GM19025 (cell line): ENCODE data around the gene KCNH2.
A peak's percentile ranks its signal among the peaks of the same experiment; 100 is the strongest.
"Not testable (repeated sequence)": the region's sequence is repeated elsewhere in the genome, so short reads cannot be mapped to it uniquely, and the experiment has no call there.

Experiments used
- ATAC-seq: cut with Tn5 transposase; IDR thresholded peaks from one replicate; pipeline ENCODE4 v1.9.1; 2021; ENCODE audit warnings: mild to moderate bottlenecking, low read depth, moderate library complexity; ENCODE audit not compliant: unreplicated experiment

The KCNH2 gene

GRCh38 chr7:150912427-150912826 lies 65.7 kb downstream of the KCNH2 start:
- ATAC-seq = no peak

- no peak for ATAC-seq
These were observed 66.4 kb downstream of the KCNH2 start for GRCh38 chr7:150911590-150912267.

GRCh38 chr7:150910996-150911422 lies 67.1 kb downstream of the KCNH2 start:
- no peak for ATAC-seq

- not testable (repeated sequence) for ATAC-seq
These were observed 67.7 kb downstream of the KCNH2 start for GRCh38 chr7:150910305-150910995.

- ATAC-seq = no peak
These were observed 68.7 kb downstream of the KCNH2 start for GRCh38 chr7:150909200-150909995.

- ATAC-seq = no peak
These were observed 69.9 kb downstream of the KCNH2 start for GRCh38 chr7:150908173-150908572.

- no peak for ATAC-seq
These were observed 73.9 kb downstream of the KCNH2 start for GRCh38 chr7:150904011-150904909.

- ATAC-seq = no peak
These were observed 74.5 kb downstream of the KCNH2 start for GRCh38 chr7:150903606-150904005.

- no peak for ATAC-seq
These were observed 75.8 kb downstream of the KCNH2 start for GRCh38 chr7:150902078-150903033.

- ATAC-seq = no peak
These were observed 76.7 kb downstream of the KCNH2 start for GRCh38 chr7:150901160-150902035.

GRCh38 chr7:150900675-150901074 lies 77.4 kb downstream of the KCNH2 start:
- no peak for ATAC-seq

- no peak for ATAC-seq
These were observed 79.6 kb downstream of the KCNH2 start for GRCh38 chr7:150898475-150899011.

- ATAC-seq = peak; percentile 54
These were observed 80.3 kb downstream of the KCNH2 start for GRCh38 chr7:150897502-150898474.

GRCh38 chr7:150896562-150897209 lies 81.4 kb downstream of the KCNH2 start:
- ATAC-seq = no peak

GRCh38 chr7:150895809-150896208 lies 82.3 kb downstream of the KCNH2 start:
- ATAC-seq = no peak
